OCI-M2 (cell line): ENCODE results near the gene LCE2C.

Experiments used
- DNase-seq: peaks from one replicate; lab custom pipeline; 2025; ENCODE audit not compliant: unreplicated experiment; lab: John Stamatoyannopoulos, UW

Gene LCE2C

DNA sequence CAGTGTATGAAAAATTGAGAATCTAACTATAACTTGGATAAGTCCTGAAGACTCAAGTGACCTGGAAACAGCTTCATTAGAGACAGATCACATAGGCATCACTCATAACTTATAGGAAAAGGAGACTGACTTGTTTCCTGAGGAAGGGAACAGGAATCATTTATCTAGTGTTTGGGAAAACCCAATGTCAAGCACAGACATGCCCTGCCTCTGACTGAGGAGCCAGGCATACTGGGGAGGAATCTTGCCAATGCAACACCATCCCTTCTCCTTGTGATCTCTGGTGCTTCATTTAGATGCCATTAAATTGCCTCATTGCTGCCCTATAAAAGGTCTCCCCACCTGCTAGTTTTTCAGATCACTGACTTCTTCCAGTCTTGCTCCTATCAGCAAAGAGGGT is 43.2 kb downstream of the LCE2C start:
- no peak for DNase-seq

DNA sequence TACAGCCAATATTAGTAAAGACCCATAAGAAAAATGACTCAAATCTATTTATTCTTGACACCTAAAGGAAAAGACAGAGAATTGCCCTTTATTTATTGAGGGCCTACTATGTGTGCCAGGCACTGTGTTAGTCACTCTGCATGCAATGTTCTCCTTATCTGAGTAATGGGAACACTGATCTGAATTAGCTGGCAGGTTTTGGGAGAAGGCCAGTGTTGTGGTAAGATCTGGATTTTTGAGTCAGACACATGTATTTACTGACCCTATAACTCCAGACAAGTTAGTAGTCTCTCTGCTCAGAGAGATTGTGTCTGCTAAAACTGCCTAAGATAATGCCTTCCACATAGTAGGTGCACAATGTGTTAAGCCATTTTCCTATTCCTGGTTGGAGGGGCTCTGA is 50.2 kb downstream of the LCE2C start:
- no peak for DNase-seq
